ENCODE results near the gene HOXC13. TPM values are rescaled to one million over a fixed set of nuclear protein-coding genes. Genes with fewer than 3 reads are reported as not detected.

The HOXC13 gene
- total and polyA plus RNA-seq, 2 of the 13 experiments (the other 11 are each of a cell fraction or from before 2014, with no cell fraction given) = 0.07 TPM; not detected in 1

GRCh38 chr12:53992377-53992889 lies 53.8 kb downstream of the HOXC13 start:
- H3K9me3 ChIP-seq (ENCODE audit: low read length) = no peaks in the 10 kb centered on the region
- no peaks in the 10 kb centered on the region for H4K20me1 ChIP-seq (ENCODE audit: insufficient read depth, low read length)
- POLR2A ChIA-PET = no interaction called here
- no peak overlapping the region for H3K9ac ChIP-seq (ENCODE audit: insufficient read depth, low read depth, low read length)
- H2AFZ ChIP-seq (ENCODE audit: low read length) = no peak overlapping the region
- CTCF ChIA-PET (ENCODE audit: low intra/inter-chr PET ratio, low total read pairs) = no interaction called here
- no peaks in the 10 kb centered on the region for H3K79me2 ChIP-seq (ENCODE audit: insufficient read depth, low read length)
- in situ Hi-C loops (cut with HindIII; ENCODE audit: extremely low pct_ligation_motif_present, low pct_unique_long_range_greater_than_20kb) (loop anchor here (10.0 kb wide), 1 partner anchor 382 kb away; no protein-coding TSS in a partner anchor), intact Hi-C loops (cut with micrococcal nuclease; ENCODE audit: unreplicated experiment) (no loop called here)
- 67% methylated on average over 7 of the region's 7 CpGs for WGBS (ENCODE audit: low lambda C conversion rate)
- DNase-seq (ENCODE audit: low spot score) (no peak), FAIRE-seq (no peak), ATAC-seq (no peak)
- no TSS peak for BruUV-seq (replicated peaks)
- H3K27ac ChIP-seq (ENCODE audit: extremely low read length, insufficient read depth, low read length) = no peak overlapping the region
- H3K36me3 ChIP-seq (replicated peaks in 1 of 2; ENCODE audit: control insufficient read depth in 1 of 2, insufficient read depth in 2 of 2, low read length in 2 of 2) = no peaks in the 10 kb centered on the region
- no peak overlapping the region for H3K4me2 ChIP-seq (ENCODE audit: low read depth, low read length)
- TF ChIP-seq ZKSCAN8 (CRISPR knock-in tag; IDR thresholded peaks at IDR 0.05; ENCODE audit: borderline replicate concordance) (no peak), HOXA7 (CRISPR knock-in tag; IDR thresholded peaks at IDR 0.05) (no peak), CENPBD1 (CRISPR knock-in tag; IDR thresholded peaks at IDR 0.05; ENCODE audit: borderline replicate concordance, low read depth) (no peak), NPAS2 (CRISPR knock-in tag; IDR thresholded peaks at IDR 0.05; ENCODE audit: borderline replicate concordance) (no peak), ZC3H4 (CRISPR knock-in tag; IDR thresholded peaks at IDR 0.05; ENCODE audit: borderline replicate concordance) (no peak)
- TF ChIP-seq, protein P1, sequence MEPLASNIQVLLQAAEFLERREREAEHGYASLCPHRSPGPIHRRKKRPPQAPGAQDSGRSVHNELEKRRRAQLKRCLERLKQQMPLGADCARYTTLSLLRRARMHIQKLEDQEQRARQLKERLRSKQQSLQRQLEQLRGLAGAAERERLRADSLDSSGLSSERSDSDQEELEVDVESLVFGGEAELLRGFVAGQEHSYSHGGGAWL (CRISPR knock-in tag; IDR thresholded peaks at IDR 0.05) = no peak
- TF ChIP-seq, protein P2, sequence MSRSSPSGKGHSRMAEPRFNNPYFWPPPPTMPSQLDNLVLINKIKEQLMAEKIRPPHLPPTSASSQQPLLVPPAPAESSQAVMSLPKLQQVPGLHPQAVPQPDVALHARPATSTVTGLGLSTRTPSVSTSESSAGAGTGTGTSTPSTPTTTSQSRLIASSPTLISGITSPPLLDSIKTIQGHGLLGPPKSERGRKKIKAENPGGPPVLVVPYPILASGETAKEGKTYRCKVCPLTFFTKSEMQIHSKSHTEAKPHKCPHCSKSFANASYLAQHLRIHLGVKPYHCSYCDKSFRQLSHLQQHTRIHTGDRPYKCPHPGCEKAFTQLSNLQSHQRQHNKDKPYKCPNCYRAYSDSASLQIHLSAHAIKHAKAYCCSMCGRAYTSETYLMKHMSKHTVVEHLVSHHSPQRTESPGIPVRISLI (CRISPR knock-in tag; IDR thresholded peaks at IDR 0.05; ENCODE audit: borderline replicate concordance) = no peak
- TF ChIP-seq, protein P3, sequence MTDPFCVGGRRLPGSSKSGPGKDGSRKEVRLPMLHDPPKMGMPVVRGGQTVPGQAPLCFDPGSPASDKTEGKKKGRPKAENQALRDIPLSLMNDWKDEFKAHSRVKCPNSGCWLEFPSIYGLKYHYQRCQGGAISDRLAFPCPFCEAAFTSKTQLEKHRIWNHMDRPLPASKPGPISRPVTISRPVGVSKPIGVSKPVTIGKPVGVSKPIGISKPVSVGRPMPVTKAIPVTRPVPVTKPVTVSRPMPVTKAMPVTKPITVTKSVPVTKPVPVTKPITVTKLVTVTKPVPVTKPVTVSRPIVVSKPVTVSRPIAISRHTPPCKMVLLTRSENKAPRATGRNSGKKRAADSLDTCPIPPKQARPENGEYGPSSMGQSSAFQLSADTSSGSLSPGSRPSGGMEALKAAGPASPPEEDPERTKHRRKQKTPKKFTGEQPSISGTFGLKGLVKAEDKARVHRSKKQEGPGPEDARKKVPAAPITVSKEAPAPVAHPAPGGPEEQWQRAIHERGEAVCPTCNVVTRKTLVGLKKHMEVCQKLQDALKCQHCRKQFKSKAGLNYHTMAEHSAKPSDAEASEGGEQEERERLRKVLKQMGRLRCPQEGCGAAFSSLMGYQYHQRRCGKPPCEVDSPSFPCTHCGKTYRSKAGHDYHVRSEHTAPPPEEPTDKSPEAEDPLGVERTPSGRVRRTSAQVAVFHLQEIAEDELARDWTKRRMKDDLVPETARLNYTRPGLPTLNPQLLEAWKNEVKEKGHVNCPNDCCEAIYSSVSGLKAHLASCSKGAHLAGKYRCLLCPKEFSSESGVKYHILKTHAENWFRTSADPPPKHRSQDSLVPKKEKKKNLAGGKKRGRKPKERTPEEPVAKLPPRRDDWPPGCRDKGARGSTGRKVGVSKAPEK (CRISPR knock-in tag; IDR thresholded peaks at IDR 0.05; ENCODE audit: borderline replicate concordance) = no peak
- no peak overlapping the region for H3K4me3 ChIP-seq (replicated peaks in 1 of 3; ENCODE audit: insufficient read depth in 1 of 3, low read depth in 2 of 3, low read length in 3 of 3)
- peaks cover 49% of the 10 kb centered on the region for H3K4me1 ChIP-seq (ENCODE audit: insufficient read depth, low read length)
- peaks cover 10 to 49% of the 10 kb centered on the region in 2 experiments for H3K27me3 ChIP-seq (ENCODE audit: control insufficient read depth in 1 of 2, insufficient read depth in 2 of 2, low read length in 2 of 2)

Data from HepG2 (cell line).